Neuronal stem cell (in vitro differentiated cells): ENCODE data around the gene BCAS1.

Experiments
- DNase-seq: peaks from one replicate; pipeline ENCODE4 v3.0.0-alpha.2; 2013; ENCODE audit warnings: low spot score
- H2AFZ ChIP-seq: one replicate; pipeline ENCODE4 v1.6.1; 2013; ENCODE audit warnings: mild to moderate bottlenecking, low read length, inconsistent platforms
- H2AK5ac ChIP-seq: 2 replicates; pipeline ENCODE4 v1.6.1; 2013; ENCODE audit warnings: low read depth, mild to moderate bottlenecking, inconsistent platforms, low read length, moderate library complexity, mixed read lengths
- H2BK120ac ChIP-seq: 2 replicates; pipeline ENCODE4 v1.6.1; 2013; ENCODE audit warnings: low read depth, mild to moderate bottlenecking, inconsistent platforms, low read length, moderate library complexity, mixed read lengths
- H2BK12ac ChIP-seq: one replicate; pipeline ENCODE4 v1.6.1; 2013; ENCODE audit warnings: low read length, inconsistent platforms
- H2BK15ac ChIP-seq: 2 replicates; pipeline ENCODE4 v1.6.1; 2013; ENCODE audit warnings: mild to moderate bottlenecking, low read length, inconsistent platforms, mixed read lengths
- H2BK5ac ChIP-seq: one replicate; pipeline ENCODE4 v1.6.1; 2013; ENCODE audit warnings: inconsistent platforms, mild to moderate bottlenecking, low read length, moderate library complexity
- H3K14ac ChIP-seq: one replicate; pipeline ENCODE4 v1.6.1; 2013; ENCODE audit warnings: low read length, inconsistent platforms
- H3K18ac ChIP-seq: 2 replicates; pipeline ENCODE4 v1.6.1; 2013; ENCODE audit warnings: low read length, inconsistent platforms
- H3K23ac ChIP-seq: 2 replicates; pipeline ENCODE4 v1.6.1; 2013; ENCODE audit warnings: low read depth, mild to moderate bottlenecking, mixed read lengths, low read length, inconsistent platforms; ENCODE audit not compliant: poor library complexity
- H3K27ac ChIP-seq: replicated peaks from 3 replicates; pipeline ENCODE4 v1.5.1; 2013; ENCODE audit warnings: low read length, inconsistent platforms
- H3K27me3 ChIP-seq, 3 experiments: 2 replicates each; pipeline ENCODE4 v1.6.1; 2013; ENCODE audit warnings: low read length in 3 of 3, mild to moderate bottlenecking in 2 of 3, inconsistent platforms in 1 of 3, low read depth in 1 of 3, mixed read lengths in 1 of 3, moderate library complexity in 1 of 3; ENCODE audit not compliant: control insufficient read depth in 3 of 3, insufficient read depth in 3 of 3
- H3K36me3 ChIP-seq, 2 donors: replicated peaks in 1 of 2; 2 replicates each; pipeline ENCODE4 v1.6.1; 2013; ENCODE audit warnings: low read length in 2 of 2; ENCODE audit not compliant: control insufficient read depth in 2 of 2, insufficient read depth in 2 of 2
- H3K4ac ChIP-seq: 2 replicates; pipeline ENCODE4 v1.6.1; 2013; ENCODE audit warnings: inconsistent platforms, mild to moderate bottlenecking, low read length, moderate library complexity
- H3K4me1 ChIP-seq, 2 donors: 1 replicate in 1 of 2; 2 replicates in 1 of 2; pipeline ENCODE4 v1.6.1; 2013; ENCODE audit warnings: low read length in 2 of 2, low read depth in 1 of 2; ENCODE audit not compliant: control insufficient read depth in 2 of 2, insufficient read depth in 1 of 2
- H3K4me2 ChIP-seq: one replicate; pipeline ENCODE4 v1.6.1; 2013; ENCODE audit warnings: mild to moderate bottlenecking, low read length, inconsistent platforms; ENCODE audit not compliant: insufficient read depth, poor library complexity, severe bottlenecking
- H3K4me3 ChIP-seq, 2 donors: 2 replicates each; pipeline ENCODE4 v1.5.1; 2013; ENCODE audit warnings: low read length in 2 of 2, mild to moderate bottlenecking in 2 of 2, inconsistent platforms in 1 of 2, moderate library complexity in 1 of 2
- H3K79me1 ChIP-seq: one replicate; pipeline ENCODE4 v1.6.1; 2013; ENCODE audit warnings: low read depth, mild to moderate bottlenecking, inconsistent platforms, low read length, moderate library complexity
- H3K9ac ChIP-seq: one replicate; pipeline ENCODE4 v1.6.1; 2013; ENCODE audit warnings: mild to moderate bottlenecking, low read depth, low read length, inconsistent platforms; ENCODE audit not compliant: poor library complexity
- H3K9me3 ChIP-seq, 2 donors: replicated peaks in 1 of 2; 2 replicates each; pipeline versions ENCODE3 to v1.6.1; 2013; ENCODE audit warnings: low read length in 2 of 2, mild to moderate bottlenecking in 2 of 2, inconsistent platforms in 1 of 2, low read depth in 1 of 2, mixed read lengths in 1 of 2, moderate library complexity in 1 of 2; ENCODE audit not compliant: control insufficient read depth in 2 of 2, insufficient read depth in 1 of 2
- H4K8ac ChIP-seq: one replicate; pipeline ENCODE4 v1.6.1; 2013; ENCODE audit warnings: low read depth, mild to moderate bottlenecking, inconsistent platforms, low read length, moderate library complexity
- H4K91ac ChIP-seq: one replicate; pipeline ENCODE4 v1.6.1; 2013; ENCODE audit warnings: low read length, low read depth, mild to moderate bottlenecking, inconsistent platforms; ENCODE audit not compliant: poor library complexity
- WGBS, 2 donors: extraction: QIAGEN DNeasy Blood & Tissue Kit; methylation state at CpG; one replicate each; pipeline ENCODE4 v1.1.7; 2013; ENCODE audit warnings: missing lambda C conversion rate in 2 of 2, mixed read lengths in 1 of 2; ENCODE audit not compliant: insufficient read length in 2 of 2, insufficient replicate concordance in 1 of 2; ENCODE audit errors: extremely low coverage in 2 of 2; 5-methylcytosine and 5-hydroxymethylcytosine counted together

Gene BCAS1

GRCh38 chr20:54108817-54109216 is 38.4 kb upstream of the BCAS1 start:
- no peak overlapping the region for H2BK12ac ChIP-seq

GRCh38 chr20:54108326-54108642 is 37.9 kb upstream of the BCAS1 start:
- H3K79me1 ChIP-seq: no peaks in the 10 kb centered on the region
- no peak overlapping the region for H3K27ac ChIP-seq
- no peak overlapping the region for H3K4me3 ChIP-seq
- no peak overlapping the region for H2AFZ ChIP-seq
- no peak overlapping the region for H3K18ac ChIP-seq
- H3K36me3 ChIP-seq: no peaks in the 10 kb centered on the region
- H4K91ac ChIP-seq: no peak overlapping the region
- no peak overlapping the region for H2BK5ac ChIP-seq
- no peak overlapping the region for H3K4ac ChIP-seq
- H4K8ac ChIP-seq: no peak overlapping the region
- no peak overlapping the region for H3K9ac ChIP-seq
- no peak overlapping the region for H2BK12ac ChIP-seq
- H3K23ac ChIP-seq: no peak overlapping the region
- H2AK5ac ChIP-seq: no peak overlapping the region
- peaks cover 0 to under 1% (median 0%) of the 10 kb centered on the region in 3 experiments for H3K27me3 ChIP-seq
- no peak overlapping the region for H3K4me2 ChIP-seq
- H3K14ac ChIP-seq: no peak overlapping the region
- H3K9me3 ChIP-seq: no peaks in the 10 kb centered on the region
- no peaks in the 10 kb centered on the region for H3K4me1 ChIP-seq
- DNase-seq: no peak
- no peak overlapping the region for H2BK15ac ChIP-seq
- no peak overlapping the region for H2BK120ac ChIP-seq

More at GRCh38 chr20:54108817-54109216, 38.4 kb upstream of the BCAS1 start:
- H3K23ac ChIP-seq: no peak overlapping the region
- no peaks in the 10 kb centered on the region for H3K36me3 ChIP-seq
- no peak overlapping the region for H3K14ac ChIP-seq
- H3K27me3 ChIP-seq: peaks cover 0 to 4% (median 0%) of the 10 kb centered on the region in 3 experiments
- no peak overlapping the region for H3K4me3 ChIP-seq
- H3K4me2 ChIP-seq: no peak overlapping the region
- H3K9me3 ChIP-seq: no peaks in the 10 kb centered on the region
- H3K18ac ChIP-seq: no peak overlapping the region
- H3K4ac ChIP-seq: no peak overlapping the region
- no peak for DNase-seq
- H3K4me1 ChIP-seq: no peaks in the 10 kb centered on the region
- no peak overlapping the region for H4K8ac ChIP-seq
- WGBS, 2 donors: no CpG with 5 or more reads among the region's 1 CpG
- no peak overlapping the region for H2BK120ac ChIP-seq
- H2AFZ ChIP-seq: no peak overlapping the region
- no peak overlapping the region for H2AK5ac ChIP-seq
- H3K9ac ChIP-seq: no peak overlapping the region
- no peak overlapping the region for H4K91ac ChIP-seq
- H3K27ac ChIP-seq: no peak overlapping the region
- H2BK15ac ChIP-seq: no peak overlapping the region
- H3K79me1 ChIP-seq: no peaks in the 10 kb centered on the region
- H2BK5ac ChIP-seq: no peak overlapping the region

- H3K4me2 ChIP-seq: no peak overlapping the region
- no peak overlapping the region for H4K8ac ChIP-seq
- no peaks in the 10 kb centered on the region for H3K27me3 ChIP-seq
- no peaks in the 10 kb centered on the region for H3K9me3 ChIP-seq
- no peak for DNase-seq
- H3K9ac ChIP-seq: no peak overlapping the region
- H2AK5ac ChIP-seq: no peak overlapping the region
- no CpG with 5 or more reads among the region's 7 CpGs for WGBS, 2 donors
- H4K91ac ChIP-seq: no peak overlapping the region
- H3K23ac ChIP-seq: no peak overlapping the region
- H3K79me1 ChIP-seq: no peaks in the 10 kb centered on the region
- H2BK12ac ChIP-seq: no peak overlapping the region
- no peak overlapping the region for H2BK15ac ChIP-seq
- H3K4ac ChIP-seq: no peak overlapping the region
- no peak overlapping the region for H3K4me3 ChIP-seq
- no peak overlapping the region for H3K27ac ChIP-seq
- no peak overlapping the region for H3K14ac ChIP-seq
- H3K4me1 ChIP-seq: no peaks in the 10 kb centered on the region
- no peak overlapping the region for H2BK120ac ChIP-seq
- no peak overlapping the region for H3K18ac ChIP-seq
- no peak overlapping the region for H2AFZ ChIP-seq
- H3K36me3 ChIP-seq: no peaks in the 10 kb centered on the region
- H2BK5ac ChIP-seq: no peak overlapping the region
Observed at GRCh38 chr20:54107600-54108325, 37.4 kb upstream of the BCAS1 start.

GRCh38 chr20:54107181-54107580 is 36.8 kb upstream of the BCAS1 start:
- H3K27me3 ChIP-seq: no peaks in the 10 kb centered on the region
- H3K4me3 ChIP-seq: no peak overlapping the region
- no peaks in the 10 kb centered on the region for H3K9me3 ChIP-seq
- H3K14ac ChIP-seq: no peak overlapping the region
- no peak overlapping the region for H3K9ac ChIP-seq
- no peaks in the 10 kb centered on the region for H3K36me3 ChIP-seq
- no peak overlapping the region for H4K91ac ChIP-seq
- no peak overlapping the region for H2BK12ac ChIP-seq
- DNase-seq: no peak
- no peak overlapping the region for H2AK5ac ChIP-seq
- H3K79me1 ChIP-seq: no peaks in the 10 kb centered on the region
- no peak overlapping the region for H3K4ac ChIP-seq
- H2BK120ac ChIP-seq: no peak overlapping the region
- no peak overlapping the region for H4K8ac ChIP-seq
- no peak overlapping the region for H3K18ac ChIP-seq
- H2AFZ ChIP-seq: no peak overlapping the region
- no peaks in the 10 kb centered on the region for H3K4me1 ChIP-seq
- no peak overlapping the region for H2BK15ac ChIP-seq
- H2BK5ac ChIP-seq: no peak overlapping the region
- no peak overlapping the region for H3K27ac ChIP-seq
- no CpG with 5 or more reads among the region's 2 CpGs for WGBS, 2 donors
- H3K23ac ChIP-seq: no peak overlapping the region
- no peak overlapping the region for H3K4me2 ChIP-seq
